HG03108 (cell line): ENCODE results near the gene TIMP1.

Experiments used
- ATAC-seq: cut with Tn5 transposase; IDR thresholded peaks from one replicate; pipeline ENCODE4 v1.9.1; 2021; ENCODE audit warnings: moderate library complexity; ENCODE audit not compliant: unreplicated experiment

The TIMP1 gene

DNA sequence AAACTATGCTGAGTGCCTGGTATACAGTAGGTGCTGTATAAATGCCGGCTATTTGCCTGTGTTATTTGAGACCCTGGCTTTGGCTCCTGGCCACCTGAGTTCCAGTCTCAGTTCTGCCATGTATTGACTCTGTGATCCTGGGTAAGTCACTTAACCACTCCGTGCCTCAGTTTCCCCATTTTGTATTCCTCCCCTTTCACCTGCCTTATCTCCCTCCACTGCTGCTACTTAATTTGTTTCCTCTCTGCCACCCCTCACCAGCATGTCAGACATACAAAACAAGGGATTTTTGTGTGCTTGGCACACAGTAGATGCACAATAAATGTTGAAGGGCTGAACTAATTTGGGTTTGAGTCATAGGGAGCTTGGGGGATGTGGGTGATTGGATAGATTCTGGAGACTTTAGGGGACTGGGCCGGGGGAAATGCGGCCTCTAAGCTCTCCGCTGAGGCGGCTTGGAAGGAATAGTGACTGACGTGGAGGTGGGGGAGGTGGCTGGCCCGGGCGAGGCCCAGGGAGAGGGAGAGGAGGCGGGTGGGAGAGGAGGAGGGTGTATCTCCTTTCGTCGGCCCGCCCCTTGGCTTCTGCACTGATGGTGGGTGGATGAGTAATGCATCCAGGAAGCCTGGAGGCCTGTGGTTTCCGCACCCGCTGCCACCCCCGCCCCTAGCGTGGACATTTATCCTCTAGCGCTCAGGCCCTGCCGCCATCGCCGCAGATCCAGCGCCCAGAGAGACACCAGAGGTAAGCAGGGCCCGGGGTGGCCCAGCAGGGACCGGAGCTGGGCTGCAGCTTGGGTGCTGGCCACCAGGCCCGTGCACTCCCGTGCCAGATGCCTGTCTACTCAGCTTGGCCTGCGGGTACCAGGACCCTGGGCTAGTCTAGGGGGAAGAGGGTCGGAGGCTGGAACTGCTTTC is at the start of gene TIMP1:
Gene TIMP1, plus strand, starts transcription at position 706 of the 917 bp plus-strand sequence. CDS start 980 bp downstream, outside the sequence.
- ATAC-seq, result peak; percentile 82

- ATAC-seq, result no peak
Observed at GRCh38 chrX:47539860-47540259, 42.4 kb upstream of the TIMP1 start.

DNA sequence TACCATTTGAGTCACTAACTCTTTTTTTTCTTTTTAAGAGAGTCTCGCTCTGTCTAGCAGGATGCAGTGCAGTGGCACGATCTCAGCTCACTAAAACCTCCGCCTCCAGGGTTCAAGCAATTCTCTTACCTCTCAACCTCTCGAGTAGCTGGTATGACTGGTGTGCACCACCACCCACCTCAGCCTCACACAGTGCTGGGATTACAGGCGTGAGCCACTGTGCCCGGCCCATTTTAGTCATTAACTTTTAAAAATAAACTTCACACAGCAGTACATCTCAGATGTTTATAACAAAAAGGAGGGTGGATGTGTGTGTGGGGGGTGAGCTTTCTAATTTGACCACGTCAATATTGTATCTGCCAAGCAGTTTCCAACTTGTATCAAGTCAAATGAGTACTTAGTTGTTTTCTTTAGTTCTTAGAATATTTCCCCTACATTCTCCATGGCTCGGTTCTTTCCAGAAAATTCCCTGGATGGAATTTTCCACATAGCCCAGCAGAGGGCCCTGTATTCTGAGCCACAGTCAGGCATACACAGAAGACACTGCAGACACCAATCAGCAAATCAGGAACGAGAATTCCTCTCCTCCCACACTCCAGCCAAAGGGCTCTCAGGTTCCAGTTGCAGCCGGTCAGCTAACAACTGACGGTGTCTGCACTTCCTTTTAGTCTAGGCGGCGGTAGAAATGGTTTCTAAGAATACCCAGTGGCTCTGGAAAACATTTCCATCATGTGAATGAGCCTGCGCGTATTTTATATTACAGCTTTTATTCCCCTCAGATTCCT is 41.3 kb upstream of the TIMP1 start:
- ATAC-seq, result no peak

- ATAC-seq, result no peak
Observed at GRCh38 chrX:47543496-47543895, 38.7 kb upstream of the TIMP1 start.

GRCh38 chrX:47556045-47556623 is 26.1 kb upstream of the TIMP1 start:
- ATAC-seq, result peak; percentile 87

DNA sequence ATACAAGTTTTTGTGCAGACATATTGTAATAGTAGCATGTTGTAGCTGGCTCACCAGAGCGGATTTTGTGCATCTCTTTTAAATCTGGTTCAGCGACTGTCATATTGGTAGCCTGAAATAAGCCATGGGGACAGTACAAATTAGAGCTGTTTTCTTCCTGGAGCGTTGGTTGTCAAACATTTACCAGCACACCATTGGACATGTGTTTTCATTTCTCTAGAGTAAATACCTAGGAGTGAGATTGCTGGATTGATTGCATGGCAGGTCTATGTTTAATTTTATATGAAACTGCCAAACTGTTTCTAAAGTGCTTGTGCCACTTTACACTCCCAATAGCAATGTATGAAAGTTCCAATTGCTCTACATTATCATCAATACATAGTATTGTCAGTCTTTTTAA is 23.8 kb upstream of the TIMP1 start:
- no peak for ATAC-seq

DNA sequence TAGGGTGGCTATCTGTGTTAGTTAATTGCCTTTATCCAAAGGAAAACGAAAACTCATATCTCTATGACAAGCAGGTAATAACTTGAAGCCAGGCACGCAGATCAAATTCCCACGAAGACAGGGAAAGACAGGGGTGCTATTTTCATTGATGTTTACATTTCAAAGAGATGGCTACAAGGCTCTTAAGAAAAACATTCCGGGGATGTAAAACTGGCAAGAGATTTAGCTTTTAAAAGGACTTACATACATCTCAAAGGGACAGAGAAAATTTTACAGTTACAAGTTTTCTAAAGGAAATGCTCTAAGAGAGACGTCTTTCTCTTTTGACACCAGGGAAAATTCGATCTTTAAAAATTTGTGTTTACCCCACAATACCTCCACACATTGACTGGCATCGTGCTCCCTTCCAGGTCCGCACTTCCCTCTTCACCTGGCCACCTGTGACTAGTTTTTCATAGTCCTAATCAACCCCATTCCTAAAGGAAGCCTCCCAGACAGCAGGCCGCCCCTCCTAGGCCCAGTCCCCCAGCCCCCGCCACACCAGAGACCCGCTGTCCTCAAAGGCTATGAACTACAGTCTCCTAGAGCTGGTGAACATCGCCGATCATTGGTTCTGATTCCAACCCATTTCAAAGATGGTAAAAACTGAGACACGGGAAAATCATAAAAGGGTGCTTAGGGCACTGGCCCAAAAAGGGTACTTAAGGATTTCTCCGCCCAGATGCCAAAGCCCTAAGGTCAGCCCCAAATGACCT is 21.9 kb upstream of the TIMP1 start:
- ATAC-seq, result no peak

DNA sequence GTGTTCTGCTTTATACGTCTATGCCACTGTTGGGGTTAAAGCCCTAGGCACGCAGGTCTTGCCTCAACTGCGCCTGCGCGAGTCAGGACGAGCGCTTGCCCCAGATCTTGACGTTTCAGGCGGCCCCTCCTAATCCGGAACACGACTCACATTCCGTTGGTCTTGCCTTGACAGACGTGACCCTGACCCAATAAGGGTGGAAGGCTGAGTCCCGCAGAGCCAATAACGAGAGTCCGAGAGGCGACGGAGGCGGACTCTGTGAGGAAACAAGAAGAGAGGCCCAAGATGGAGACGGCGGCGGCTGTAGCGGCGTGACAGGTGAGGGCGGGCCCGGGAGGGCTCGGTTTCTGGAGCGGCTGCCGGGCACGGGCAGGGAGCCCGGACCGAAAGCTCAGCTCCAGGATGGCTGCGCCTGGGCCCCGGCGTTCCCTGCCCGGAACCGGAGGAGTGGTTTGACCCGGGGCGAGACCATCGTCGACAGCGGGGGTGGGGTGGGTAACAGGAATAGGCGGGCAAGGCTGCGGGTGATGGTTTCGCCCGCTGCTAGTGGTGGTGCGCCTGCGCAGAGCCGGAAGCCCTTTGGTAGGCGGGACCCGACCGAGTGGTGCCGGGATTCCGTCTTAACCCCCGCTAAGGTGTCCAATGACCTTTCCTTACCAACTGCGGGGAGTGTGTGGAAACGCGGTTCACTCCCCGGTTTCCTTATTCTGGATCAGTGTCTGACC is 21.1 kb upstream of the TIMP1 start, which contains the start of gene ARAF:
Gene ARAF, plus strand, starts transcription at position 272 of the 725 bp plus-strand sequence. CDS start 1,763 bp downstream, outside the sequence.
- peak; percentile 86 for ATAC-seq

GRCh38 chrX:47561659-47562151 is 20.5 kb upstream of the TIMP1 start:
- ATAC-seq, result no peak

DNA sequence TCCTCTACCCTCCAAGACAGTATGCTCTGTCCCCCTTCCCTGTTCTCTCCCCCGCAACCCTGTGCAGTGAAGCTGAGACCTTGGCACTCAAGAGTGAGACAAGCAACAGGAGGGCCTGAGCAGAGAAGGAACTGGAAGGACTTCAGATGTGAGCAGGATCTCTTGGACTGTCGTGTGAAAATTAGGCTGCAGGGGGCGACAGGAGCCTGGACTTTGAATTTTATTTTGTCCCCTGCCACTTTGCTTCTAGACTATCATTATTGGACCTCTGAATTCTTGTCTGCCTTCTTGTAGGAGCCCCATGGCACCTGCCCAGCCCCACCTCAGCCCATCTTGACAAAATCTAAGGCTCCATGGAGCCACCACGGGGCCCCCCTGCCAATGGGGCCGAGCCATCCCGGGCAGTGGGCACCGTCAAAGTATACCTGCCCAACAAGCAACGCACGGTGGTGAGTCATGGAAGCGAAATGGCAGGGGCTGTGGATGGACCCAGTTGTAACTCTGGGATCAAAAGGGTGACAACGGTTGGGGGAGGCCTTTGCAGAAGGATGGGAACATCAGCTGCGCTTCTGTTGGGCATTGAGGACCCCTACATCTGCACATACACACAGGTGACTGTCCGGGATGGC is 19.5 kb upstream of the TIMP1 start:
- no peak for ATAC-seq

DNA sequence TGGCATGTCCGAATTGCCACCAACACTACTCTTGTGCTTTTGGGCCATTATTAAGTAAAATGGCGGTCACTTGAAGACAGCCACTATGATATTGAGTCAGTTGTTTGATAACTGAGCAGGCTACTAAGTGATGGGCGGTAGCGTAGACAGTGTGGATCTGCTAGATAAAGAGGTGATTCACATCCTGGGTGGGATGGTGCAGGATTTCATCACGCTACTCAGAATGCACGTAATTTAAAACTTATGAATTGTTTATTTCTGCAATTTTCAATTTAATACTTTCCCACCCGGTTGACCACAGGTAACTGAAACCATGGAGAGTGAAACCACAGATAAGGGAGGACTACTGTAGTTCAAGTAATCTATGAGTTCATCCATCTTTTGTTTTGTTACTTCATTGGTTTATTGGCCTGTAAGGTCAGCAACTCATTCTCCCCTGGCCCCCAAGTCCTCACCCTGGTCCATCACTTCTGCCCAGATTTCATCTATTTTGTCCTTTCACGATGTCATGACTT is 18.4 kb upstream of the TIMP1 start:
- no peak for ATAC-seq

GRCh38 chrX:47564438-47565085 is 17.7 kb upstream of the TIMP1 start:
- ATAC-seq, result no peak

DNA sequence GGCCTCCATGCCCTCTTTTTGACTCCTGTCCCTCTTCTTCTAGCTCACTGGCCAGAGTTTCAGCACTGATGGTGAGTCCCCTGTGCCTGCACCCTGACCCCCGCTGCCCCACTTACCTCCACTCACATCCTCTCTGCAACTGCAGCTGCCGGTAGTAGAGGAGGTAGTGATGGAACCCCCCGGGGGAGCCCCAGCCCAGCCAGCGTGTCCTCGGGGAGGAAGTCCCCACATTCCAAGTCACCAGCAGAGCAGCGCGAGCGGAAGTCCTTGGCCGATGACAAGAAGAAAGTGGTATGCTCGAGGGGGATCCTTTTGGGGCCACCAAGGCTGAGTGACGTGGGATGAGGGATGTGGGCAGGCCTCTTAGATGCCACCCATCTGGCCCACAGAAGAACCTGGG is 15.4 kb upstream of the TIMP1 start:
- ATAC-seq, result no peak

GRCh38 chrX:47568656-47569295 is 13.5 kb upstream of the TIMP1 start:
- ATAC-seq, result no peak

- ATAC-seq, result no peak
Observed at GRCh38 chrX:47570794-47571193, 11.4 kb upstream of the TIMP1 start.

DNA sequence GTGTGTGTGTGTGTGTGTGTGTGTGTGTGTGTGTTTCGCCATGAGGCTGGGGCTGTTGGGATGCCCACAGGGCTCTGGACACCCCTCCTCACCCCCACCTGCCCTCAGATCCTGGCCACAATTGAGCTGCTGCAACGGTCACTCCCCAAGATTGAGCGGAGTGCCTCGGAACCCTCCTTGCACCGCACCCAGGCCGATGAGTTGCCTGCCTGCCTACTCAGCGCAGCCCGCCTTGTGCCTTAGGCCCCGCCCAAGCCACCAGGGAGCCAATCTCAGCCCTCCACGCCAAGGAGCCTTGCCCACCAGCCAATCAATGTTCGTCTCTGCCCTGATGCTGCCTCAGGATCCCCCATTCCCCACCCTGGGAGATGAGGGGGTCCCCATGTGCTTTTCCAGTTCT is 11.0 kb upstream of the TIMP1 start:
- ATAC-seq, result no peak

- ATAC-seq, result no peak
Observed at GRCh38 chrX:47571896-47572295, 10.3 kb upstream of the TIMP1 start.

DNA sequence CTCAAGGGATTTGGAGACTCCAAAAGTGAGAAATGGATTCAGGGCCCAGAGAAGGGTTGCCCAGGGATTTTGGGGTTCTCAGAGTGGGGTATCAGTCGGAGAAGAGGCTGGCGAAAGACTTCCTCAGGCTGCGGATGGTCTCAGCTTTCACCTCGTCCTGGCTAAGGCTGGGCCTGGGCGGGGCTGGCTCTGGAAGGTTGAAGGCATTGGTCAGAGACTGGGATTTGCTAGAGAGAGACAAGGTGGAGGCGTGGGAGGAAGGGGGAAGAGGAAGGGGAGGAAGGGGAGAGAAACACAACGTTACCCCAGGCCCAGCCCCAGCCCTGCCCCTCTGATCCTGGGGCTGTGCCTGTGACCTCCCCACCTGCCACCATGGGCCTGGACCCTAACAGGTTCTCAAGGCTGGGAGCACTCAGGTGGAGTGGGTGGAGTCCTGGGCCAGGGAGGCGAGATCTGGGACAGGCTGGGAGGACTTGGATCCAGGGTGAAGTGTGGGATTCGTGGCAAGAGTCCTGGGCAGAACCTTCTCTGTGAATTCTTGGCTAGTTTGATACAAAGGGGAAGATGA is 9.4 kb upstream of the TIMP1 start:
- ATAC-seq, result no peak
